Measurements from ENCODE around the gene ARID5A. TPM values are rescaled to one million over a fixed set of nuclear protein-coding genes. Genes with fewer than 3 reads are reported as not detected.

ARID5A gene
- total and polyA plus RNA-seq, 2 of the 13 experiments (the other 11 are each of a cell fraction or from before 2014, with no cell fraction given): 6.0 to 9.5 TPM

GRCh38 chr2:96601382-96602292, 65.1 kb downstream of the ARID5A start (continued):
- TF ChIP-seq HOXA9 (CRISPR knock-in tag; IDR thresholded peaks at IDR 0.05; ENCODE audit: borderline replicate concordance) (no peak), ZBTB38 (CRISPR knock-in tag; IDR thresholded peaks at IDR 0.05) (no peak; the same call in 1 of the 2 replicates), AKAP8 (CRISPR knock-in tag; IDR thresholded peaks at IDR 0.05) (no peak), ZNF800 (CRISPR knock-in tag; IDR thresholded peaks at IDR 0.05) (peak; percentile 70; the same call in 1 of the 2 replicates), ARID4A (CRISPR knock-in tag; IDR thresholded peaks at IDR 0.05; ENCODE audit: borderline replicate concordance) (peak; percentile 83), ZNF724P (CRISPR knock-in tag; IDR thresholded peaks at IDR 0.05; ENCODE audit: borderline replicate concordance) (no peak), ZNF343 (CRISPR knock-in tag; IDR thresholded peaks at IDR 0.05) (no peak), ZBTB26 (CRISPR knock-in tag; IDR thresholded peaks at IDR 0.05; ENCODE audit: borderline replicate concordance) (0 out of 2 replicates have a peak, but pooled peaks have one; percentile 54), ZNF646 (CRISPR knock-in tag; IDR thresholded peaks at IDR 0.05) (no peak), ZNF816 (CRISPR knock-in tag; IDR thresholded peaks at IDR 0.05; ENCODE audit: borderline replicate concordance) (0 out of 2 replicates have a peak, but pooled peaks have one; percentile 38), SP1 (IDR thresholded peaks at IDR 0.05) (no peak), SP1 (CRISPR knock-in tag; IDR thresholded peaks at IDR 0.05) (0 out of 2 replicates have a peak, but pooled peaks have one; percentile 32), ZNF598 (CRISPR knock-in tag; IDR thresholded peaks at IDR 0.05; ENCODE audit: borderline replicate concordance) (peak; percentile 33; the same call in 1 of the 2 replicates), ZNF251 (CRISPR knock-in tag; IDR thresholded peaks at IDR 0.05) (no peak)
